GM23248 (cell line): Measurements from ENCODE around the gene LRRC30.

Source experiments
- EZH2 ChIP-seq: fragments of 200-600 bp; sonication (generic); IDR thresholded peaks from 2 replicates; pipeline ENCODE4 v1.6.1; 2018; ENCODE audit warnings: antibody characterized with exemption, mild to moderate bottlenecking; ENCODE audit not compliant: insufficient read depth, poor library complexity, severe bottlenecking
- EZH2phosphoT487 ChIP-seq: fragments of 200-600 bp; sonication (generic); IDR thresholded peaks from 2 replicates; pipeline ENCODE4 v1.6.1; 2018; ENCODE audit warnings: antibody characterized with exemption, moderate library complexity, mild to moderate bottlenecking, low read depth; ENCODE audit not compliant: insufficient read depth

DNA sequence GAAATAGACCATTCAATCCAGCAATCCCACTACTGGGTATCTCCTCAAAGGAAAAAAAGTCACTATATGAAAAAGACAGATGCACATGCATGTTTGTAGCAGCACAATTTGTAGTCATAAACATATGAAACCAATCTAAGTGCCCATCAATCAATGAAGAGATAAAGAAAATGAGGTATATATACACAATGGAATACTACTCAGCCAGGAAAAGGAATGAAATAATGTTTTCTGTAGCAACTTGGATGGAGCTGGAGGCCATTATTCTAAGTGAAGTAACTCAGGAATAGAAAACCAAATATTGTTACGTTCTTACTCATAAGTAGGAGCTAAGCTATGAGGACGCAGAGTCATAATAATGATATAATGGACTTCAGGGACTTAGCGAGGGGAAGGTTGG is 45.2 kb upstream of the LRRC30 start:
- TF ChIP-seq EZH2 (no peak), EZH2phosphoT487 (no peak)
